B cell (primary cell): Measurements from ENCODE around the gene RAP1GAP2. TPM values are rescaled to one million over a fixed set of nuclear protein-coding genes. Genes with fewer than 3 reads are reported as not detected.

Experiments
- ATAC-seq: fragments of 200-7000 bp; cut with Tn5 transposase; one replicate; pipeline ENCODE4 v1.10.0; 2021; ENCODE audit warnings: low read depth, mild to moderate bottlenecking, moderate number of reproducible peaks, moderate library complexity
- CTCF ChIA-PET: fragments of 350-600 bp; sonication (Branson Sonifier 250); formaldehyde crosslinking; loops from one replicate; lab custom pipeline; 2021; ENCODE audit warnings: antibody characterized with exemption, inconsistent platforms; lab: Charles Lee
- POLR2A ChIA-PET: fragments of 350-600 bp; sonication (Branson Sonifier 250); formaldehyde crosslinking; loops from one replicate; lab custom pipeline; 2021; ENCODE audit warnings: antibody characterized with exemption; lab: Charles Lee
- DNase-seq: peaks from one replicate; pipeline ENCODE4 v3.0.0; 2013
- H2AFZ ChIP-seq: 2 replicates; pipeline ENCODE4 v1.6.1; 2012; ENCODE audit warnings: mild to moderate bottlenecking, low read depth, low read length; ENCODE audit not compliant: insufficient read depth, poor library complexity, severe bottlenecking
- H3K27ac ChIP-seq, 2 donors: 1 replicate in 1 of 2; 2 replicates in 1 of 2; pipeline ENCODE4 v1.5.1; 2012 to 2013; ENCODE audit warnings: low read length in 2 of 2, mild to moderate bottlenecking in 2 of 2, moderate library complexity in 1 of 2
- H3K27me3 ChIP-seq, 4 experiments: fragments of 200-600 bp in 1 of 4; sonication (generic) in 1 of 4; replicated peaks in 1 of 4; 1 replicate in 2 of 4; 2 replicates in 2 of 4; pipeline versions ENCODE4 v1.6.1 to v1.7.0; 2013 to 2016; ENCODE audit warnings: low read length in 3 of 4, mild to moderate bottlenecking in 2 of 4, mixed read lengths in 1 of 4, moderate library complexity in 1 of 4; ENCODE audit not compliant: insufficient read depth in 4 of 4, control insufficient read depth in 3 of 4; ENCODE audit errors: control extremely low read depth in 1 of 4
- H3K36me3 ChIP-seq, 2 experiments: replicated peaks in 1 of 2; 1 replicate in 1 of 2; 2 replicates in 1 of 2; pipeline versions ENCODE4 v1.6.1 to v1.7.1; 2013; ENCODE audit warnings: low read length in 1 of 2; ENCODE audit not compliant: insufficient read depth in 2 of 2, control insufficient read depth in 1 of 2; ENCODE audit errors: control extremely low read depth in 1 of 2, extremely low read depth in 1 of 2
- H3K4me1 ChIP-seq, 2 donors: fragments of 200-600 bp in 1 of 2; sonication (generic) in 1 of 2; 1 replicate in 1 of 2; 2 replicates in 1 of 2; pipeline versions ENCODE4 v1.5.1 to v1.6.1; 2013 to 2017; ENCODE audit warnings: low read length in 2 of 2; ENCODE audit not compliant: control insufficient read depth in 2 of 2, insufficient read depth in 2 of 2
- H3K4me2 ChIP-seq: replicated peaks from 2 replicates; pipeline ENCODE3; 2012; ENCODE audit warnings: mild to moderate bottlenecking, low read depth, low read length; ENCODE audit not compliant: poor library complexity, severe bottlenecking
- H3K4me3 ChIP-seq, 5 experiments: fragments of 200-600 bp in 1 of 5; sonication (generic) in 1 of 5; 1 replicate in 3 of 5; 2 replicates in 2 of 5; pipeline versions ENCODE4 v1.5.1 to v1.7.0; 2011 to 2016; ENCODE audit warnings: low read length in 4 of 5, mild to moderate bottlenecking in 4 of 5, low read depth in 2 of 5, control low read depth in 1 of 5, moderate library complexity in 1 of 5; ENCODE audit not compliant: insufficient read depth in 1 of 5; ENCODE audit errors: control extremely low read depth in 1 of 5, extremely low read depth in 1 of 5
- H3K79me2 ChIP-seq: fragments of 200-600 bp; sonication (generic); one replicate; pipeline ENCODE4 v1.6.0; 2016; ENCODE audit warnings: low read length; ENCODE audit not compliant: control insufficient read depth, insufficient read depth
- H3K9ac ChIP-seq: fragments of 200-600 bp; sonication (generic); 2 replicates; pipeline ENCODE4 v1.6.1; 2017; ENCODE audit warnings: mild to moderate bottlenecking, low read length, moderate library complexity
- H3K9me3 ChIP-seq, 3 donors: one replicate each; pipeline versions ENCODE4 v1.6.1 to v1.7.1; 2013; ENCODE audit warnings: low read length in 2 of 3; ENCODE audit not compliant: control insufficient read depth in 2 of 3, insufficient read depth in 1 of 3; ENCODE audit errors: control extremely low read depth in 1 of 3
- H4K20me1 ChIP-seq: 2 replicates; pipeline ENCODE4 v1.6.0; 2012; ENCODE audit warnings: mild to moderate bottlenecking, low read length; ENCODE audit not compliant: insufficient read depth, control insufficient read depth, poor library complexity, severe bottlenecking
- H3K27ac Mint-ChIP-seq: one replicate; pipeline ENCODE4 v1.8.0; 2021; ENCODE audit warnings: mixed read lengths
- H3K27me3 Mint-ChIP-seq: one replicate; pipeline ENCODE4 v1.8.0; 2021; ENCODE audit warnings: mixed read lengths
- H3K4me1 Mint-ChIP-seq: one replicate; pipeline ENCODE4 v1.8.0; 2021; ENCODE audit warnings: mixed read lengths
- H3K4me3 Mint-ChIP-seq: one replicate; pipeline ENCODE4 v1.8.0; 2021; ENCODE audit warnings: mixed read lengths
- H3K9me3 Mint-ChIP-seq: one replicate; pipeline ENCODE4 v1.8.0; 2022; ENCODE audit warnings: mixed read lengths; ENCODE audit not compliant: insufficient read depth
- CTCF ChIP-seq: fragments of 200-600 bp; IDR thresholded peaks from one replicate; pipeline ENCODE4 v1.8.0; 2022; ENCODE audit warnings: antibody characterized with exemption, mild to moderate bottlenecking
- EZH2 ChIP-seq: IDR thresholded peaks from 2 replicates; pipeline ENCODE4 v1.6.1; 2012; ENCODE audit warnings: borderline replicate concordance, low read depth, mild to moderate bottlenecking, moderate library complexity, low read length; ENCODE audit not compliant: insufficient read depth, poor library complexity, severe bottlenecking
- WGBS: methylation state at CpG from one replicate; pipeline ENCODE4 v1.1.5; 2013; ENCODE audit warnings: missing lambda C conversion rate; ENCODE audit not compliant: insufficient coverage; 5-methylcytosine and 5-hydroxymethylcytosine counted together
- intact Hi-C: fragments of 100-400 bp; cut with micrococcal nuclease; formaldehyde crosslinking; loops from one replicate; pipeline ENCODE4 v1.10.0; 2022
- polyA plus RNA-seq: library from polyadenylated mRNA; depleted of rRNA; stranded (reverse); fragments of >200 nt; gene quantifications from 2 replicates; pipeline ENCODE4 v1.2.3, GENCODE V29; 2012
- total RNA-seq, 2 donors: library from RNA; stranded (reverse); fragments of 120-200 nt in 1 of 2; gene quantifications; 1 replicate in 1 of 2; 2 replicates in 1 of 2; pipeline versions ENCODE4 v1.2.3 to v1.2.4, GENCODE V29; 2013 to 2022

Gene RAP1GAP2
- total and polyA plus RNA-seq, 2 donors (not counting 1 experiment from before 2014, with no cell fraction given): 14.9 to 16.4 TPM

GRCh38 chr17:2865228-2865627 lies 69.0 kb downstream of the RAP1GAP2 start:
- ChIA-PET CTCF (interaction anchor here (1.5 to 1.8 kb wide), 2 partner anchors 17 to 79 kb away, joined by 5 to 10 read pairs; no protein-coding TSS in a partner anchor), POLR2A (no interaction called here)
- ATAC-seq: no peak

More at GRCh38 chr17:2865228-2865627, 69.0 kb downstream of the RAP1GAP2 start:
- Histone ChIP-seq H3K4me1 (no peaks in the 10 kb centered on the region), H4K20me1 (peaks cover 45% of the 10 kb centered on the region), H3K79me2 (peaks cover 29% of the 10 kb centered on the region), H3K27me3 (no peaks in the 10 kb centered on the region), H3K27ac (no peak overlapping the region), H3K36me3 (peaks cover 0 to 2% of the 10 kb centered on the region in 2 experiments), H3K4me2 (no peak overlapping the region), H2AFZ (no peak overlapping the region), H3K4me3 (no peak overlapping the region), H3K9ac (no peak overlapping the region), H3K9me3 (no peaks in the 10 kb centered on the region)
- Mint-ChIP-seq H3K27ac (no peak overlapping the region), H3K4me3 (no peak overlapping the region), H3K4me1 (no peaks in the 10 kb centered on the region), H3K9me3 (no peaks in the 10 kb centered on the region), H3K27me3 (no peaks in the 10 kb centered on the region)
- TF ChIP-seq EZH2 (no peak), CTCF (no peak)
- intact Hi-C loops: no loop called here
- WGBS: 86% methylated on average over 3 of the region's 3 CpGs
- DNase-seq: no peak
